GM12892 (cell line): ENCODE data around the gene KIF1B.

Experiments
- POLR2A ChIP-seq: IDR thresholded peaks from 2 replicates; pipeline ENCODE4 v1.6.1; 2011; ENCODE audit warnings: low read depth, low read length, control low read depth
- POLR2AphosphoS5 ChIP-seq: IDR thresholded peaks from 2 replicates; pipeline ENCODE4 v1.6.1; 2011; ENCODE audit warnings: low read depth, low read length, control low read depth
- TAF1 ChIP-seq: IDR thresholded peaks from 2 replicates; pipeline ENCODE4 v1.6.1; 2011; ENCODE audit warnings: low read depth, mild to moderate bottlenecking, control low read depth, low read length, borderline replicate concordance

DNA sequence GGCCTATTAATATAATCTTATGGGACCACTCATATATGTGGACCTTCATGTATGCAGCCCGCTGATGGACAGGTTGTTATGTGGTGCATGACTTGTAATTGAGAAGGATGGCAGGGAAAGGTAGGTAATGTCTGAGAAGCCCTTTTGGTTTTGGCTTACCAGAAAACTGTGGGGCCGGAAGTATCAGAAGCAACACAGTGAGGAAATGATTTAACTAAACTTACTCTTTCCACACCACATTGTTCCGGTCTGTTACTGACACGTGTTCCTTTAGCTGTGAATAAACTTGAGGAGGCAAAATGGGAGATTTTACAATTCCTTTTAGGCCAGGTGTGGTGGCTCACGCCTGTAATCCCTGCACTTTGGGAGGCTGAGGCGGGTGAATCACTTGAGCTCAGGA, 32.4 kb downstream of the KIF1B start:
- no peak for TF ChIP-seq POLR2AphosphoS5
- TF ChIP-seq POLR2A = no peak
- TF ChIP-seq TAF1 = no peak
